HG03097 (cell line): ENCODE data around the gene C10orf53.
"Not testable (repeated sequence)": the region's sequence is repeated elsewhere in the genome, so short reads cannot be mapped to it uniquely, and the experiment has no call there.

Experiments used
- ATAC-seq: cut with Tn5 transposase; IDR thresholded peaks from one replicate; pipeline ENCODE4 v1.9.1; 2021; ENCODE audit not compliant: unreplicated experiment, low FRiP score

C10orf53 gene

GRCh38 chr10:49651917-49652316 lies 27.5 kb upstream of the C10orf53 start:
- ATAC-seq = no peak

- ATAC-seq = no peak
Measured at GRCh38 chr10:49652421-49653272, 26.8 kb upstream of the C10orf53 start.

GRCh38 chr10:49653273-49653929 lies 26.1 kb upstream of the C10orf53 start:
- ATAC-seq = no peak

- ATAC-seq = no peak
Measured at GRCh38 chr10:49654036-49654693, 25.3 kb upstream of the C10orf53 start.

- no peak for ATAC-seq
Measured at GRCh38 chr10:49655099-49655498, 24.4 kb upstream of the C10orf53 start.

- ATAC-seq = no peak
Measured at GRCh38 chr10:49656845-49657493, 22.5 kb upstream of the C10orf53 start.

GRCh38 chr10:49657606-49658005 lies 21.8 kb upstream of the C10orf53 start:
- no peak for ATAC-seq

- no peak for ATAC-seq
Measured at GRCh38 chr10:49661140-49661856, 18.2 kb upstream of the C10orf53 start.

- ATAC-seq = no peak
Measured at GRCh38 chr10:49662169-49662830, 17.2 kb upstream of the C10orf53 start.

GRCh38 chr10:49663596-49663995 lies 15.9 kb upstream of the C10orf53 start:
- ATAC-seq = no peak

- no peak for ATAC-seq
Measured at GRCh38 chr10:49664006-49664841, 15.2 kb upstream of the C10orf53 start.

- ATAC-seq = no peak
Measured at GRCh38 chr10:49664842-49665355, 14.6 kb upstream of the C10orf53 start.

- ATAC-seq = no peak
Measured at GRCh38 chr10:49666054-49666615, 13.3 kb upstream of the C10orf53 start.

- no peak for ATAC-seq
Measured at GRCh38 chr10:49666685-49667084, 12.8 kb upstream of the C10orf53 start.

- no peak for ATAC-seq
Measured at GRCh38 chr10:49667991-49668390, 11.5 kb upstream of the C10orf53 start.

GRCh38 chr10:49668684-49669083 lies 10.8 kb upstream of the C10orf53 start:
- no peak for ATAC-seq

- ATAC-seq = no peak
Measured at GRCh38 chr10:49678827-49679479, 498 bp upstream of the C10orf53 start.

GRCh38 chr10:49682449-49682848 lies 3.0 kb downstream of the C10orf53 start:
- ATAC-seq = not testable (repeated sequence)
